A673 (cell line): ENCODE results near the gene SNTG2.

ENCODE experiments used
- CTCF ChIP-seq: fragments of 300-800, 200-600 bp; sonication (generic); conservative IDR thresholded peaks from 2 replicates; pipeline ENCODE4 v1.5.1; 2017; ENCODE audit warnings: low read depth, mild to moderate bottlenecking, antibody characterized with exemption, low read length, moderate library complexity, mixed read lengths
- EZH2 ChIP-seq: fragments of 200-600 bp; sonication (generic); IDR thresholded peaks from 2 replicates; pipeline ENCODE4 v1.6.1; 2017; ENCODE audit warnings: borderline replicate concordance, low read depth, mild to moderate bottlenecking, mixed read lengths, antibody characterized with exemption, low read length; ENCODE audit not compliant: poor library complexity, severe bottlenecking

GRCh38 chr2:1406434-1406833 lies 455.8 kb downstream of the SNTG2 start:
- TF ChIP-seq CTCF (no peak), EZH2 (no peak)
